Measurements from ENCODE around the gene RALGAPA2. TPM values are rescaled to one million over a fixed set of nuclear protein-coding genes. Genes with fewer than 3 reads are reported as not detected.
A peak's percentile ranks its signal among the peaks of the same experiment; 100 is the strongest.
"Not testable (repeated sequence)": the region's sequence is repeated elsewhere in the genome, so short reads cannot be mapped to it uniquely, and the experiment has no call there.

RALGAPA2 gene
- total RNA-seq, 1 donor = 19.7 TPM

DNA sequence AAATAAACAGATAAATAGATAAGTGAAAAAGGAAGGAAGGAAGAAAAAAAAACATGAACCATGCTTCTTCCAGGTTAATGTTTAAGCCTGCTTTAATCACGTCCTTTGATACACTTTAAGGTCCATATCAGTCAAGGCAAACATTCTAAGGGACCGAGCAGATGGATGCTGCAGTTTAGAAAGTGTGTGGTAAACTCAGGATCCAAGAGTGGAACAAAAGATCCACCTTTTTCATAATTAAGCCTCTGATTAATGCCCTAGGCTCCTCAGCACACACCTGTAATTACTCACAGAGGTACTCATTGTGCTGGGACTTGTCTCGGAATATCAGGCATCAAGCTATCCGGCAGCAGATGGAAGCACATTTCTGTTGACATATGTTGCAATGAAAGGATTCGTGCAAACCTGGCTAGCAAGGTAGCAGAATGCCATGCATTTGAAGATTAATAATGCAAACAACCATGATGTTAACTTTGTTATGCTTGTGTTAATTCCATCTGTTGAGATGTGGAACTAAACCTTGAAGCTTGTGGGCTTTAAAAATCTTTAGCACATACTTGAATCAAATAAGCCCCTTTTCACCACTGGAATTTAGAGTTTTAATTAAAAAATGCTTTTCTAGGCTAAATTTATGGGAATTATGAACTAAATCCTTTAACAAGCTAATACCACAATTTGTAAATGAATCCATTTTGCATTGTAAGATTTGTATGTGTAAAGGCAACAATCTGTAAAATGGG lies 163.7 kb downstream of the RALGAPA2 start:
- DNase-seq (ENCODE audit: low read depth in 2 of 3, low spot score in 2 of 3) = no peak

DNA sequence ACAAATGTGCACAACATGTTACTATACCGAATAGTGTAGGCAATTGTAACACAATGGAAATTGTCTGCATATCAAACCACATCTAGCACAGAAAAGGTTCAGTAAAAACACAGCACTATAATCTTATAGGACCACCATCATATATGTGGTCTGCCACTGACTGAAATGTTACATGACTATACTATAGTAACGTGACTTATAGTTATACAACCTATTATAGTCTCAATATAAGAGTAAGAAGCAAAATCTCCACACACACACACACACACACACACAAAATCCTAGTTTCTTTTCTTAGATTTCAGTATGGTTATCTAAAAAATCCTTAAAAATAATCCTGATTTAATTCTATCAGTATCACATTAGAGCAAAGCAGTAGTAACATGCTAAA lies 164.6 kb downstream of the RALGAPA2 start:
- no peak for DNase-seq (ENCODE audit: low read depth in 2 of 3, low spot score in 2 of 3)

DNA sequence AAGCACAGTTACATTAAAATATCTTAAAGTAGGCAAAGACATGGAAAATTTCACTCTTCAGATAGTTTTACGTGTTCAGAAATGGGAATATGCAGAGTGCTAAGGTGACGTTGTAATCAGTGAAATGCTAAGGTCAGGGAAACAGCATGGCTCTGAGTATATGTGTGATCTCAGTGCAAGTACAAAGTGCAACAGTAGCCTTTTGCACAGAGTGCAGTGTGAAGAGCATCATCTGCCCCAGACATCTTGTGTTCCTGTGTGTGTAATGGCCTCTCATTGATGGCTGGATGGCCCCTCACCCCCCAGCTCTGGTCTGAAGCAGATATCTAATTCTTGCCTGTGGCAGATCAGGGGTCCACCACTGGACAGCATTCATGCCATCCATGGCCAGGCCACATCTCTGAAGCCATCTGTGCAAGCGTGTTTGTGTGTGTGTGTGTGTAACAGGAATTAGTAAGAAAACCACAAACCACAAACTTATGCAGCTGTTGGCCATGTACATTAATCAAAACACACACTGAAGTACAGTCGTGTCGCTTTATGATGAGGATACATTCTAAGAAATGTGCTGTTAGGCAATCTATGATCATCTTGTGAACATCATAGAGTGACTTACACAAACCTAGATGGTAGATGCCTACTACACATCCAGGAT lies 165.1 kb downstream of the RALGAPA2 start:
- DNase-seq (ENCODE audit: low read depth in 2 of 3, low spot score in 2 of 3) = peak in 2 of 3 donors; percentile 80 to 95

DNA sequence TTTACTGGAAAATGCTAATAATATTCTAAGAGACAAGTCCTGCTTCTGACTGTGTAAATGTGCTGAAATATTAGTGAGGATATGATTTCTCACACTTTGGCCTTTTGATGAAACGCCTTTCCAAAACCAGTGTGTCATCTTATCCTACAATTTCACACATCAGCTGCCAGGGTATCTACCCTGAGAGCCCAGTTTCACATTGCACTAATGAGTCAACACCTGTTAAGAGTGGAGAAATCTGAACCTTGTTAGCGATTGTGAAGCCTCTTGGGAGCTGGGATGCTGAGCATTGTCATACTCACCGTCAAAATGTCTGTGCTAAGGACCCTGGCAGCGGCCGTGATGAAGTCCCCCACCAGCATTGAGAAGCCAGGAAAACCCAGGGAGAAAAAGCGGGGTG lies 166.0 kb downstream of the RALGAPA2 start:
- no peak for DNase-seq (ENCODE audit: low read depth in 2 of 3, low spot score in 2 of 3)

DNA sequence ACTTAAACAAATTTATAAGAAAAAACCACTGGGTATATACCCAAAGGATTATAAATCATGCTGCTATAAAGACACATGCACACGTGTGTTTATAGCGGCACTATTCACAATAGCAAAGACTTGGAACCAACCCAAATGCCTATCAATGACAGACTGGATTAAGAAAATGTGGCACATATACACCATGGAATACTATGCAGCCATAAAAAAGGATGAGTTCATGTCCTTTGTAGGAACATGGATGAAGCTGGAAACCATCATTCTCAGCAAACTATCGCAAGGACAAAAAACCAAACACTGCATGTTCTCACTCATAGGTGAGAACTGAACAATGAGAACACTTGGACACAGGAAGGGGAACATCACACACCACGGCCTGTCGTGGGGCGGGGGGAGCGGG lies 169.1 kb downstream of the RALGAPA2 start:
- DNase-seq (ENCODE audit: low read depth in 2 of 3, low spot score in 2 of 3) = not testable (repeated sequence)

DNA sequence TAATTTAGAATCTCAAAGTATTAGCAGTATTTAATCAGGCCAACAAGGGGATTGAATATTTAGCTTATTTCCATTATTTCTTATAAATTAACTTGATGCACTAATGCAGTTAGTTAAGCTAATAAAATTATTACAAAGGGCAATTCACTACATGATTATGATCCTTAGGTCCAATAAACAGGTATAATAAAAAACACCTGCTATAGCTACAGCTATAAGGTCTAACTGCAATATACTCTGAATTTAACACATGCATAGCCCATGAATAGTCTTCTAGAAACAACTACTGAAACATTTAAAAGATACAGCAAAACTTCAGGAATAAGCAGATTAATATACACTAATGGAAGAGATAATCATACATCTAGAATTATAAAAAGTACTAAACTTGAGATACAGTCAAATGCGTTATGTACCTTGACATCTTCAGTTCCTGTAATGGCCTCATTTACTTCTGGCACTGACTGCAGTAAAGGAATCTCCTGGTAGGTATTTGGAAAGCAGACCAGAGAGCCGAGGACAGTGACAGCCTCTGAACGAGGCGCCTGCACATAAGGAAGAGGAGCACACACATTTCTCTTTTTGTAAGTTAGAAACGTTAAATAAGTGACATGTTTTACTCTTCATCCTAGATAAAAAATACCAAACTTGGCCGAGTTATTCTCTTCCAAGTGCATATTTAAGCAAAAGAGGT lies 176.1 kb downstream of the RALGAPA2 start:
- DNase-seq (ENCODE audit: low read depth in 2 of 3, low spot score in 2 of 3) = no peak

DNA sequence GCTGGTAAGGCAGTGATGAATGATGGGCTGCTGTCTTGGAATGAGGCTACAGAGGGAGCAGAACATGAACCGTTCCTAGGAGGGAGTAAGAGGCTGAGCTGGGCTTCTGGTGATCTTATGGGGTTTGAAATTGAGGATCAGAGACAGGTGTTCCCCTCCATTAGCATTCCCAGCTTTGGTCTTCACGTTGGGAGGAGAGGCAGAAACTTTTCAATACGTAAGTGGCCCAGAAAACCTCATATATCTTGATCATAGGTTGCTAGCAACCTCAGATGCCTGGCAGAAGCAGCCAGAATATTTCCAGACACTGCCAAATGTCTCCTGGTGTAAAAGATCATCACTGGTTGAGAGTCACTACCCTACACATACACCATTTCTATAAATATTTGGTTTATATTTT lies 177.4 kb downstream of the RALGAPA2 start:
- no peak for DNase-seq (ENCODE audit: low read depth in 2 of 3, low spot score in 2 of 3)

DNA sequence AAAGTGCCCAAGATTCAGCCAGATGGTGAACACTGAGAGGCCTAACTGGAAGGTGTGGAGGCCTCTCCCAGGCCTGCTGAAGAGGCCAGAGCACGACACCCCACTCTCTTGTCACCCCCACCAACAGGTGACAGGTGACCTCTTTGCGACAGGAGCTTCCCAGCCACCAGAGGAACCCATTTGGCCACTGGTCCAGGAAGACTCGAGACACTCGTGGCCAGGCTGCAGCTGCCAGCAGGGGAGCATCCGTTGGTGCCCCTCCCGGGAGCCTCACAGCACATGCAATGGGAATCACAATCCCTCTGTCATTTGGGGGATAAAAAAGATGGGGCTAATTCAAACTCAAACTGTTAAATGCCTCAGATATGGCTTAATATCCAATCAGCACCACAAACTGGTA lies 181.2 kb downstream of the RALGAPA2 start:
- DNase-seq (ENCODE audit: low read depth in 2 of 3, low spot score in 2 of 3) = no peak

DNA sequence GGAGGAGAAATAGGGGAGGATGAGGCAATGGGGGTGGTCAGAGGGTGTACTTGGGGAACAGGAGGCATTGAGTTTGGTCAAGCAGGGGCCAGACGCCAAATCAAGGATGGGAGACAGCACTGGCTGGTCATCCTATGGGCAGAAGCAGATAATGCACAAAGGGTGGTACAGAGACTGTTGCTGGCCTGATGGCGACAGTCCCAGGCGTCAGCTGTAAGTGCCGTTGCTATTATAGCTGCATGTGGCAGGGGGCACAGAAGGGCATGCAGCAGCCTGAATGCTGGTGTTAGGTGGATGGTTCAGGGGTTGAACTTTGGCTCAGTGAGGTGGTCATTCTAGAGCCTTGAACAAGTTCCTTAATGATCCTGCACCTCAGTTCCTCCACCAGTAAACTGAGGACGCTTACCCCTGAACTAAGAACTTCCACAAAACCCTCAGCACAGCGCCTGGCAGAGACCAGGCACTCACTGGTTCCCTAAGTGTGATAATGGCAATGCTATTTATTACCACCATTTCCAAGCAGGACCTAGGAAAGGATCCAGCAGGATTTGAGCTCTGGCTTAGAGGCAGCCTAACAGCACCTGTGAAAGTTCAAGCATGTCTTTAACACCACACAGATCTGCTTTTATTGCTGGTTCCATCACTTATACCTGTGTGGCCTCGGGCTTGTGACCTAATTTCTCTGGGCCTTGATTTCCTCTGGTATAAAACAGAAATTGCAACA lies 181.9 kb downstream of the RALGAPA2 start:
- DNase-seq (ENCODE audit: low read depth in 2 of 3, low spot score in 2 of 3) = no peak

DNA sequence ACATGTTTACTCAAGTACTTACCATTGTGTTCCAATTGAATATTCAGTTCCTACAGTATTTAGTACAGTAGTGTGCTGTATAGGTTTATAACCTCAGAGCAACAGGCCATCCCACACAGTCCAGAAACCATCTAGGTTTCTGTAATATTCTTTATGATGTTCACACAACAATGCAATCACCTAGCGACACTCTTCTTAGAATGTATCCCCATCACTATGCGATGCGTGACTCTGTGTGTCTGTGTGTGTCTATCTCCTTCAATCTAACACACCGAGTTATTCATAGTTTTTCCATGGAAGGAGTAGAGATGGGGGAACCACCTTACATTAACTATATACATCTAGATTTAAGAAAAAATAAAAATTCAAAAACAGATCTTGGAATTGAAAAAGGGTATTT lies 182.8 kb downstream of the RALGAPA2 start:
- no peak for DNase-seq (ENCODE audit: low read depth in 2 of 3, low spot score in 2 of 3)

DNA sequence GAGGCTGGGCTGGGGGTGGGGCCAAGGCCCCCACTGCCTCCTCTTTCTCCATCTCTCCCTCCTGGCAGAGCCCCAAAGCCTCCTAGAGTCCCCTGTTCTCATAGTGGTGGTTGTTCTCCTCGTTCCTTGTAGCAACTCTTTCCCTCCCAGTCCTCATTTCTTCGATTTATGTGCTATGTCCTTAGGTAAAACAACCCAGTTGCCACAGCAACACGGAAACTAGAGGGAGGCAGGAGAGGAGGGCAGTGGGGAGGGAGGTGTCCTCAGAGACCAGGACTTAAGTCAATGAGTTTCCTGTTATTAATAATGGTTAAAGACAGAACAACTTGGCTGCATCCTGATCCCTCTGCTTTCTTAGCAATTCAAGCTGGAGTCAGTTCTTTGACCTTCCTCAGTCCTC lies 183.6 kb downstream of the RALGAPA2 start:
- no peak for DNase-seq (ENCODE audit: low read depth in 2 of 3, low spot score in 2 of 3)

DNA sequence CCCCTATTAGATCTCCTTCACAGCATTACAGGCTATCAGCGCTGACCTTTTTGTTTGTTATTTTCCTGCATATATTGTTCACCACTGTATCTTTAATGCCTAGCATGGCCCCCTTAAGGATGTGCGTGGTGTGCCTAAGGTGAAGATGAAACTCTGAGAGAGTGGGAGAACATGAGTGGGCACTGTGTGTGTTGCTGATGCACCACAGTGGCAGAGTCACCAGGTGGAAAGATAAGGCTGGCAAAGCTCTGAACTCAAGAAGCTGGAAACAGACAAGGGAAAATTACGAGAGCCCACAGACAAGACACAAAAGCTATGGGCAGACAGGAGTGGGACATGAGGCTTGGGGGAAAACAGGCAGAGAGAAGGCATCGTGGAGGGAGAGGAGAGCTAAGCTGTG lies 184.8 kb downstream of the RALGAPA2 start:
- DNase-seq (ENCODE audit: low read depth in 2 of 3, low spot score in 2 of 3) = no peak

DNA sequence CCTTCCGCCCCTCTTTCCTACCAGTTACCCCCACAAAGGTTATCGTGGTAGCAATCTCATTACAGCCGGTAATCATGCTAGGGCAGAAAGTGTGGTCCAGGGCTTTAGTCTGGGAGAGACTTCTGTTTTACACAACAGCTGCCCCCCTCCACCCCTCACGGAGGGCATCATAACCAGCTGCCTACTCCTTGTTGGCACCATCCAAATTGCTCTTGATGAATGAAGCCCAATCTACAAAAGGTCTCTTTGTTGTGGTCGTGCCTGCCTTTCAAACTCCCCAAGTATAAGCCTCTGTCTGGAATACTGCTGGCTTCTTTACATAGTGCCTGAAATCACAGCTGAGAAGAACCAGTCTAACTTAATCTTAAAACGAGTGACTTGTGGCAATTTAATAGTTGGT lies 186.7 kb downstream of the RALGAPA2 start:
- DNase-seq (ENCODE audit: low read depth in 2 of 3, low spot score in 2 of 3) = no peak

DNA sequence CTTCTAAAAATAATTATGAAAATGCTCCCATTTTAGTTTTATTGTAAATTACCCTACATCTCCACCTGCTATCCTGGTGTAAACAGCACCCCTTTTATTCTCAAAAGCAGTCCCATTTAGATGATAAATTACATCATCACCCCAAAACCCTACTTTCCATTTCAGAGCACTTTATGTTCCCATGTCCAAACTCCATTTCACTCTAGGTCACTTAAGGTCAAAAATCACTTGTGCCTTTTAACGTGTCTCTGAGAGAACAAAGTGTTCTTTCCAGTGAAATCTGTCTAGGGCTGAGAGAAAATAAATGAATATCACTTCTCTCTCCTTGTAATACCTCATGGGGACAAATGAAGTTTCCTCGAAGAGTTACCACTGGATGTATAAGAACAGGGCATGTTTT lies 187.2 kb downstream of the RALGAPA2 start:
- no peak for DNase-seq (ENCODE audit: low read depth in 2 of 3, low spot score in 2 of 3)

DNA sequence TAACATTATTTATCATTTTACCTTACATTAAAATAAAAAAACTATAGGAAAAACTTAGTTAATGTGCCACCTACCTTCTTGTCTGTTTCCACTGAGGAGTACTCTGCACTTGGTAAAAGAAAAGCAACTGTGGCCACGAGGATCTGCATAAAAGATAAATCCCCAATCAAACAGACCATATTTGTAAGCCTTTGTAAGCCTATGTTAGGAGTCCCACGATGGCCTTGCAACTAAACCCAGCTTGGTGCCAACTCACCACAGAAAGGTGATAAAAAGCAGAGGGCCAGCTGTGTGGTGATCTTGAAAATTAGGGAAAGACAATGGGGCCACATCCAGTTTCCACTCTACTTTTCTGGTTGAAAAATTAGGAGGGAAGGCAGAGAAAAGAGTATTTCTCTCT lies 187.7 kb downstream of the RALGAPA2 start:
- no peak for DNase-seq (ENCODE audit: low read depth in 2 of 3, low spot score in 2 of 3)

DNA sequence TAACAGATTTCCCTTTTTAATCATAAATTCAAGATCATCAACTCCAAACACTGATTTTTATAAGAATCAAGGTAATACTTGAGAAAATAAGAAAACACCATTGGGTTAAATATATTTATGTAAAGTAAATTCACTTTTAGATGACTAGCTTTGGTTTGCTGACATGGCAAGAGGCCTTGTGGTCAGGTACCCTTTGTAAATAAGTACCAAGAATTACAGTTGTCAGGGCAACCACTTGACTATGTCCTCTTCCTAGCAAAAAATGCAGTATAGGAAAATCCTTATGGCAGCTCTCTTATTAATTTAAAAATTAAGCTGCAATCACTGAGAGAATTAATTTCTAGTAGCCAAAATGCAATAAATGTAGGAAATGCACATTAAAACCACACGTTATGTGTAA lies 190.7 kb downstream of the RALGAPA2 start:
- DNase-seq (ENCODE audit: low read depth in 2 of 3, low spot score in 2 of 3) = no peak

DNA sequence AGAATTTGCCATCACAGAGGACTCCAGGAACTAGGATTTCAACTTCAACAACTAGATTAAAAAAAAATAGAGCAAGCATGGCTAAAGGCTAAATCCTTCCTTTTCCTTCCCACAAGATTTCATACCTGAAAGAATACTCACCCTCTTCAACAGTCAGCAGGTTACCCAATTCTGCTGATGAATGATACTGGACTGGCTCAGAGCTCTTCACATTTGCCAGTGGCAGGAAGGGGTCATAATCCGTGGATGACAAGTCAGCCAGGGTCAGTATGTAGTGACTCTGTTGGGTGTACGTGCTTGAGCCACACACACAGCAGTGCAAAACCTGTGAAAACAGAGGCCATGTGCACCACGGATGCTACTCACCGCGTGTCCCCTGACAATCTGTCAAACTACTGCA lies 191.7 kb downstream of the RALGAPA2 start:
- DNase-seq (ENCODE audit: low read depth in 2 of 3, low spot score in 2 of 3) = no peak

DNA sequence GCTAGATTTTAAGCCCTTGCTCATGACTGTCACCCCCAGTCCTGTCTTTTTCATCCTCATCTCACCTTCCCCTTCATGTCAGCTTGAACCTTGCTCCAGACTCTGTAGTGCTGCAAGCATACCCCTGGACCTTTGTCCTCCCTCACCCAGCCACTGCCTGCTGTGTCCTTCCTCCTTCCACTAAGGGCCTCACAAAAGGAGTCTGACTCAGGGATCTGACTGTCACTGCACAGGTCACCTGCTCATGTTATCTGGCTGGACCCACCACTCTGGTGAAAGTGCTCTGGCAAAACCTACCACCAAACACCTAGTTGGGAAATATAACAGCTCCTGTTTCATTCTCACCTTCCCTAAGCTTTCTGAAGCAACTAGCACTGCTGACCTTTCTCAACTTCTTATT lies 193.2 kb downstream of the RALGAPA2 start:
- no peak for DNase-seq (ENCODE audit: low read depth in 2 of 3, low spot score in 2 of 3)

DNA sequence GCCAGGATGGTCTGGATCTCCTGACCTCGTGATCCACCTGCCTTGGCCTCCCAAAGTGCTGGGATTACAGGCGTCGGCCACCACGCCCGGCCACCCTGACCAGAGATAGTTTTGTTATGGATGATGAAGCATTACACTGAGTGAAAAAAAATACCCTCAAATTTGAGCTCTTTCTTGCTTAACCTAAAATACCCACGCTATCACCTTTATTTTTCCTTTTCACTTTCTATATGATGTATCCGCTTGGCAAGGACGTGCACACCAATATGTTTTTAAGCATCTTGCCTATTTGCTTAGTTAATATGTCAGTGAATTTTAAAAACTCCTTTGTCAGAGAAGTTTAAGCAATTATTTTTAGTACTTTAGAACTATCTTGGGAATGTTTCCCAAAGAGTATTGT lies 194.2 kb downstream of the RALGAPA2 start:
- no peak for DNase-seq (ENCODE audit: low read depth in 2 of 3, low spot score in 2 of 3)

DNA sequence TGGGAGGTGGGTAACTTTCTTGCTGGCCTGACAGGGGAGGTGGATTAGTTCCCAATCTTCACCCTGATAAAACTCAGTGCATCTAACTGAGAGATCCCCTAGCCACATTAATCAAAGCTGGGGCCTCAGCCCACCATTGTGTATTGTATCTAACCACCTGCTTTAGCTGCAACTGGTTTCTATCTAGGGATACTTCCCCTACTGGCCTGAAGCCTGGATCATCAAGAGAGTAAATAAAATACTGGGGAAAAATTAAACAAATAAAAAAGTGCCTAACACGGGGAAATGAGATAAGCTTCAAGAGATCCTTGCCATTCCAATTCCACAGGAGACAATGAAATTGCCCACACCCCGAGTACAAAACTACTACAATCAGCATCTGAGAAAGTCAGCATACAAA lies 195.1 kb downstream of the RALGAPA2 start:
- DNase-seq (ENCODE audit: low read depth in 2 of 3, low spot score in 2 of 3) = no peak

DNA sequence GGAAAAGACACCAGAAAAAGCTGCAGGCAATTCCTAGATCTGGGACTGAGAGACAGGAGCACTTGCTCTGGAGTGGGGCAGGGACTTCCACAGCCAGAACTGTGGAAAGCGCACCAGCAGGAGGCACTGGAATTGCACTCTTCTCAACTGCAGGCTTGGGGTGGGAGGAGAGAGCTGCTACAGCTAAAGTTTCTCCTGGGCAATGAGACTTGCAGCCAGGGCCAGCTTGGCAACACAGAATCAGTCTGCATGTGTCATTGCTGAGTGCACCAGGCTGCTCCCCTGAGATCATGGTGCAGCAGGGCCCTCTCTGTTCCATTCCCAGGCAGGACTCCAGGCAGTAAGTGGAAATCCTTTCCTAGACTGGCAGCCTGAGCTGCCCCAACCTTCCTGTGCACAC lies 198.7 kb downstream of the RALGAPA2 start:
- DNase-seq (ENCODE audit: low read depth in 2 of 3, low spot score in 2 of 3) = no peak

All from hematopoietic multipotent progenitor cell (in vitro differentiated cells).